NCI-H2196 (cell line): ENCODE data around the gene INPP5A.

Source experiments
- DNase-seq: peaks from one replicate; lab custom pipeline; 2025; ENCODE audit not compliant: unreplicated experiment; lab: John Stamatoyannopoulos, UW

INPP5A gene

GRCh38 chr10:132626019-132626760, 88.6 kb downstream of the INPP5A start:
- DNase-seq, result no peak

DNA sequence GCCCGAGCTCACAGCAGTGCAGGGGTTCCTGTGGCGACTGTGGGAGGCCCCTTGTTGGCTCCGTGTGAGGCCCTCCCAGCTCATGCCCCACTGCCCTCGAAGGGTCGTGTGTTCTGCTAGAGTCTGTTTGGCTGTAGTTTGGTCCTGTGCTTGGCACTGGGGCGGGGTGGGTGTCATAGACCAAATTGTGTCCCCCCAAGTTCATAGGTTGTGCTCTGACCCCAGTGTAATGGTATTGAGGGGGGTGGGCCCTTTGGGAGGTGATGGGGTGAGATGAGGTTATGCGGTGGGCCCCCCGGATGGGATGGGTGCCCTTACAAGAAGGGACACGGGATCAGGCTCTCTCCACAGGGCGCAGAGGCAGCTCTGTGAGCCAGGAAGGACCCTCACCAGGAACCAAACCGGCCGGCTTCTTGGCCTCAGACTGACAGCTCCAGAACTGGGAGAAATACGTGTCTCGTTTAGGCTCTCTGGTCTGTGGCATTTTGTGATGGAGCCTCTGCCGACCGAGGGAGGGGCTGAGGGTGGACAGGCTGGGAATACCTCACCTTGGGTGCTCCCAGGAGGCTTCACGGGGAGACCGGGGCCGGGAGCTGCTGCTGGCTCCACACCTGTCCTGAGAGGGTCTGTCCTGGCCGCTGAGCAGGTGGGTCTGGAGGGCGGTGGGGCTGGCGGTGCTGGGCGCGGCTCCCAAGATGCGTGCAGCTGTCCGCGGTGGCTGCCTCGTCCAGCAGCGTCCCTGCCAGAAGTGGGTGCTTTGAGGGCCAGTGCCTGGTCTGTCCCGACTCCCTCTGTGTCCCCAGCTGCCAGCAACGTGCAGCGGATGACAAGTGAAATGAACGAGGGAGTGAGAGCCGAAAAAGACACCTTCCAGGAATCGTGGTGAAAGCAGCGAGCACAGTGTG, 89.4 kb downstream of the INPP5A start:
- DNase-seq, result no peak

- no peak for DNase-seq
Measured at GRCh38 chr10:132627666-132628531, 90.3 kb downstream of the INPP5A start.

GRCh38 chr10:132628966-132629900, 91.6 kb downstream of the INPP5A start:
- DNase-seq, result no peak

DNA sequence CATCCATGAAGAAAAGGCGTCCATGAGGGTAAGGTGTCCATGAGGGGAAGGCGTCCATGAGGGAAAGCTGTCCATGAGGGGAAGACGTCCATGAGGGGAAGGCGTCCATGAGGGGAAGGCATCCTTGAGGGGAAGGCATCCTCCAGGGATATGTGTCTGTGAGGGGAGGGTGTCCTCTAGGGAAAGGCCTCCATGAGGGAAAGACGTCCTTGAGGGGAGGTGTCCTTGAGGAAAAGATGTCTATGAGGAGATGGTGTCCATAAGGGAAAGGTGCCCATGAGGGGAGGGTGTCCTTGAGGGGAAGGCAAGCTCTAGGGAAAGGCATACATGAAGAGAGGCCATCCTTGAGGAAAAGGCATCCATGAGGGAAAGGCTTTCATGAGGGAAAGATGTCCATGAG, 92.6 kb downstream of the INPP5A start:
- DNase-seq, result no peak

DNA sequence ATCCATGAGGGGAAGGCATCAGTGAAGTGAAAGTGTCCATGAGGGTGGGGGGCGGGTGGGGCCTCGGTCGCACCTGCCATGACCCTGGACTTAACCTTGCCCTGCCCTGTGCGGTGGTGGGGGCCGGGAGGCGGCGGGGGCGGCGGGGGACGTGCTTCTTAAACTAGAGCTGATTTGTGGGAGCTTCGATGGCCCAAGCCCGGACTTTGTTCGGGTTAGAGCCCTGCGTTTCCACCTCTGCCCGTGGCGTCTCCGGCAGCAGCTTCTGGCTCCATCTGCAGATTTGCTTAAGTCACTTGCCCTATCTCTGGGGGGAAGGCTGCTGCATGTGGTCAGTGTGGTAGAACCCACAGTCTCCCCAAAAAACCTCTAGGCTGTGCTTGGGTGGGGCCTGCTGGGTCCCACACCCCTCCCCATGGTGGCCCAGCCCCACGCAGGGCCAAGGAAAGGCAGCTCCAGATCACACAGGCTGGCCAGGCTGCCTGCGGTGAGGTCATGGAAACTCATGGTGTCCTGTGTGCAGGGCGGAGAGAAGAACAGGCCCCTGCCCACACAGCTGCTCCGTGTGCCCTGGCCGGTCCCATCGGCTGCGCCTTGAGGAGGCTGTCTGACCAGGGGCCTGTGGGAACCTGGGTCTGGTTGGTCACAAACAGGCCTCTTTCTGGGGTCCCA, 93.2 kb downstream of the INPP5A start:
- DNase-seq, result no peak

DNA sequence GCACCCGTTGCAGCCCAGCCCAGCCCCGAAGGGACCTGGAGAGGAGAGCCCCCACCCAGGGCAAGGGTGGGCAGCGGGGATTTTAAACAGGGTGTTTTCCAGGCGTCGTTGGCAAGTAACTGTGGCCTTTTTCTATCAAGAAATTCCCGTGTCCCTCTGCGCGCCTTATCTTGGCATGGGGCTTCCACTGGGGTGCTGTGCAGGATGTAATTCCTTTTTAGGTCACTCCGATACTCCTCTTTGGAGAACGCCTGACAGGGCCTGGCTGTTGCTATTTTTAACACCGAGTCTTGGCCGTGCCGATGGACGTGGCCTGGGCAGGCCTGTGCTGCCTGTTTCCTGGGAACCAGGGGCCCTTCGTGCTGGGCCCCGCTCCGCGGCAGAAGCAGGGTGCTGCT, 93.8 kb downstream of the INPP5A start:
- DNase-seq, result no peak

- DNase-seq, result no peak
Measured at GRCh38 chr10:132632091-132632561, 94.5 kb downstream of the INPP5A start.

DNA sequence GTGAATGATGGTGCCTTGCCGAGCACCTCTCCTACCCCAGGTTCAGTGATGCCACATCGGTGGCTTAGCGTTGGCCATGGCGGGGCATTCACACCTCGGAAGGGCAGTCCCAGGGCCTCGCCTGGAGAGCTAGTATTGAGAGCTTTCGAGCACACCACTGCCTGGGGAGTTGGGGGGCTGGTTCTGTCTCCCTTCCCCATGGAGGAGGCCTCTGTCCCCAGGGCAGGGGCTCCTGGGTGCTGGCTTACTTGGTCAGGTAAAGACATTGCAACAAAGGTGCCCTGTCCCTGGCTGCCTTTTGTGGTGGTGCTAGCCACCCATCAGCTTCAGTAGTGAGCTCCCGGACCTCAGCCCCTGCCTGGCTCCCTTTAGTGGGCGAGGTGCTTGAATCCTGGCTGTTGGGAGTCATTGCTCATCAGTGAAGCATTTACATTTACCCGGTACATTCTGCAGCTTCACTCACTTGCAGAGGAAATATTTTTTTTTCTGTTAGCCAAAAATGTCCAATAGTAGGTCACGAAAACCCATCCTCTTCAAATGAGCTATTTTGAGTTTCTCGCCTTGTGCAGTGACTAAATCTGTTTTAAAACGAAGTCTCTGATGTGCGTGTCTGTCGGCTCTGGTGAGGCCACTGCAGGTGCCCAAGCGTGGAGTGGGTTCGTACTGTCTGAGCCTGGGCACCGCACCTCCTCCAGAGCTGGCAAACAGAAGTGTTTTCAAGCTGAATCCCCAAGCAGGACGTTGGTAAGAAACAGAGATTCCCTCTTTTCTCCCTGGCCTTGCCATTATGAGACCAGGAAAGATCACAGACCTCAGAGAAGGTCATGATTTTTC, 95.5 kb downstream of the INPP5A start:
- no peak for DNase-seq

- DNase-seq, result no peak
Measured at GRCh38 chr10:132634241-132634946, 96.8 kb downstream of the INPP5A start.

DNA sequence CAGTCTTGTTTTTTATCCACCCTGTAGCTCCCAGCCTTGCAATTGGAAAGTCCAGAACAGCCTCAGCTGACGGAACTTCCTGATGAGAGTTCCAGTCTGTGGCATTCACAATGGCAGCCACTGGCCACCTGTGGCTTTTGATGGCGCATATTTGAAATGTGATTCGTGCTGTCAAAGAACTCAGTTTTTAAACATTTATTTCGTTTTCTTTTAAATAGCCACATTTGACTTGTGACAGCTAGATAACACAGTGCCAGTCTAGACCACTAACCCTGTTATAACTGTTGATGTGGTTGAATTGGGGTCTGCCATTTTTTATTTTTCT, 97.3 kb downstream of the INPP5A start:
- no peak for DNase-seq

GRCh38 chr10:132636358-132636757, 98.8 kb downstream of the INPP5A start:
- DNase-seq, result no peak

- DNase-seq, result no peak
Measured at GRCh38 chr10:132637477-132638129, 100.0 kb downstream of the INPP5A start.

DNA sequence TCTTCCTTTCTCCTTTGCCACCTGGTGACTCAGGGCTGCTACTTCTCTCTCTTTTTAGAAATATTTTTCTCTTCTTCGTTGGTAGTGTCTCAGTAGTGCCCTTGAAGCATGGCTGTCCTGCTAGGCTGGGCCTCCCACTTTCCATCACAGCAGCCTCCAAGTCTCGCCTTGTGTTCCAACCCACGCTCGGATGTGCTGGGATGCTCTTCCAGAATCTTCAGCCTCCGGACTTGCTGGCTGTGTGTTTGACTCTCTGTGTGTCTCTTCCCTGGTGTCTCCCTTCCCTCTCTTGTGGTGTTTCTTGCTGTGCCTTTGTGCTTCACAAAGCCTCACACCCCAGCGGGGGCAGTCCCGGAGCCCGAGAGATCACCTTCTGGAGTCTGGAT, 100.5 kb downstream of the INPP5A start:
- no peak for DNase-seq

DNA sequence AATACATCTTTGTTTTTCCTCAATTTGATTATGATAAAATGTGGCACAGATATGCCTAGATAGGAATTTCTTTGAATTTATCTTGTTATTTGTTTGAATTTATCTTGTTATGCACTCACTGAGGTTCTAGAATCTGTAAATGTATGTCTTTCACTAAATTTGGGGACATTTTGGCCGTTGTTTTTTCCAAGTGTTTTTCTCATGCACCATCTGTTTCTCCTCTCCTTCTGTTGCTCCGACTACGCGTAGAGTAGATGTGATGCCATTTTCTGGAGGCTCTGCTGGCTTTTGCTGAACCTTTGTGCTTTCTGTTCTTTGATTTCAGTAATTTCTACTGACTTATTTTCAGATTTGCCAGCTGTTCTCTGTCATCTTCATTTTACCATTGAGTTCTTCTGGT, 101.9 kb downstream of the INPP5A start:
- DNase-seq, result no peak

- no peak for DNase-seq
Measured at GRCh38 chr10:132640326-132641125, 102.9 kb downstream of the INPP5A start.

DNA sequence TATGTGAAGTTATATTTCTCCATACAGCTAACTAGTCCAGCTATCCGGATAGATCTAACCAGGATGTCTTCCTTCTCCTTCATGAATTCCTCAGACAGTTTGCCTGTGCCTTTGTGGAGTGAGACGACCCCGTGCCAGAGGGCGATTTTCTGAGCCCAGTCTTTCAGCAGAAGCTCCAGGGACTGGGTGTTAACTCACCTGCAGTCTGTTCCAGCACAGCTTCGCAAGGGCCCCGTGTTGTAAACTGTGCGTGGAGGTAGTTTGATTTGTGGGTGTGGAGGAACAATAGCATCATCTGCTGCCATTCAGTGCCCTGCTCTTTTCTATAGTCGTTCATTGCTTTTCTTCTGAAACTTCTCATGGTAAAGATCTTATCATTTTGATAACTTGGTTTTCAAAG, 103.8 kb downstream of the INPP5A start:
- no peak for DNase-seq
